Activated CD4-positive, alpha-beta T cell treated with anti-CD3 and anti-CD28 coated beads, Interleukin-2, Interleukin-6, amounts not matched to agents 100 ng/mL and 50 ng/mL, durations not matched to agents 16 hours and 8 hours (primary cell): Measurements from ENCODE around the gene RGS9.
A peak's percentile ranks its signal among the peaks of the same experiment; 100 is the strongest.

Source experiments
- DNase-seq: peaks from one replicate; pipeline ENCODE4 v3.0.0-alpha.2; 2020

RGS9 gene

GRCh38 chr17:65222214-65222738 lies 85.1 kb downstream of the RGS9 start:
- DNase-seq = no peak

GRCh38 chr17:65225061-65225460 lies 87.9 kb downstream of the RGS9 start:
- DNase-seq = no peak

GRCh38 chr17:65226227-65226626 lies 89.1 kb downstream of the RGS9 start:
- no peak for DNase-seq

- DNase-seq = no peak
These were observed 90.5 kb downstream of the RGS9 start for GRCh38 chr17:65227637-65228036.

- DNase-seq = no peak
These were observed 91.1 kb downstream of the RGS9 start for GRCh38 chr17:65228287-65228686.

- DNase-seq = peak; percentile 89
These were observed 91.8 kb downstream of the RGS9 start for GRCh38 chr17:65228734-65229620.

- DNase-seq = peak; percentile 44
These were observed 92.4 kb downstream of the RGS9 start for GRCh38 chr17:65229621-65229995.

GRCh38 chr17:65230040-65230439 lies 92.9 kb downstream of the RGS9 start:
- no peak for DNase-seq

- DNase-seq = no peak
These were observed 93.9 kb downstream of the RGS9 start for GRCh38 chr17:65231086-65231485.

GRCh38 chr17:65231662-65232335 lies 94.6 kb downstream of the RGS9 start:
- peak; percentile 77 for DNase-seq

- peak; percentile 20 for DNase-seq
These were observed 98.1 kb downstream of the RGS9 start for GRCh38 chr17:65235284-65235683.

GRCh38 chr17:65236321-65236720 lies 99.2 kb downstream of the RGS9 start:
- no peak for DNase-seq

GRCh38 chr17:65243838-65244625 lies 106.9 kb downstream of the RGS9 start:
- no peak for DNase-seq

GRCh38 chr17:65246252-65246651 lies 109.1 kb downstream of the RGS9 start:
- no peak for DNase-seq

- DNase-seq = no peak
These were observed 112.6 kb downstream of the RGS9 start for GRCh38 chr17:65249774-65250173.

- no peak for DNase-seq
These were observed 117.0 kb downstream of the RGS9 start for GRCh38 chr17:65254166-65254565.

GRCh38 chr17:65259281-65259680 lies 122.1 kb downstream of the RGS9 start:
- no peak for DNase-seq

GRCh38 chr17:65259696-65260485 lies 122.7 kb downstream of the RGS9 start:
- no peak for DNase-seq

GRCh38 chr17:65260626-65261025 lies 123.5 kb downstream of the RGS9 start:
- no peak for DNase-seq

GRCh38 chr17:65261152-65261551 lies 124.0 kb downstream of the RGS9 start:
- DNase-seq = no peak

GRCh38 chr17:65261682-65262636 lies 124.8 kb downstream of the RGS9 start:
- DNase-seq = peak; percentile 54
